Stimulated activated naive B cell treated with anti-CD40 and anti-IgM and Interleukin-4, amounts not matched to agents 10 μg/mL and 1 μg/mL and 100 μg/mL, for 72 hours (primary cell): Measurements from ENCODE around the gene NFX1.
"Not testable (repeated sequence)": the region's sequence is repeated elsewhere in the genome, so short reads cannot be mapped to it uniquely, and the experiment has no call there.

ENCODE experiments used
- ATAC-seq, 2 donors: fragments of 150-1000 bp; cut with Tn5 transposase; replicated peaks; 2 replicates each; pipeline ENCODE4 v1.10.0; 2021; ENCODE audit warnings: moderate library complexity in 1 of 2
- DNase-seq: peaks from one replicate; pipeline ENCODE4 v3.0.0; 2021
- H3K27ac Mint-ChIP-seq: one replicate; pipeline ENCODE4 v1.8.0; 2022; ENCODE audit warnings: mild to moderate bottlenecking, mixed read lengths
- H3K27me3 Mint-ChIP-seq, 2 donors: one replicate each; pipeline ENCODE4 v1.8.0; 2022; ENCODE audit warnings: mixed read lengths in 2 of 2
- H3K36me3 Mint-ChIP-seq, 2 donors: one replicate each; pipeline ENCODE4 v1.8.0; 2022; ENCODE audit warnings: mixed read lengths in 2 of 2, mild to moderate bottlenecking in 1 of 2
- H3K4me1 Mint-ChIP-seq, 2 donors: one replicate each; pipeline ENCODE4 v1.8.0; 2022; ENCODE audit warnings: mixed read lengths in 2 of 2, mild to moderate bottlenecking in 1 of 2
- H3K4me3 Mint-ChIP-seq, 2 donors: one replicate each; pipeline ENCODE4 v1.8.0; 2022; ENCODE audit warnings: mild to moderate bottlenecking in 2 of 2, mixed read lengths in 2 of 2, moderate library complexity in 1 of 2
- H3K9me3 Mint-ChIP-seq, 2 donors: one replicate each; pipeline ENCODE4 v1.8.0; 2022; ENCODE audit warnings: mixed read lengths in 2 of 2, mild to moderate bottlenecking in 1 of 2

Gene NFX1

DNA sequence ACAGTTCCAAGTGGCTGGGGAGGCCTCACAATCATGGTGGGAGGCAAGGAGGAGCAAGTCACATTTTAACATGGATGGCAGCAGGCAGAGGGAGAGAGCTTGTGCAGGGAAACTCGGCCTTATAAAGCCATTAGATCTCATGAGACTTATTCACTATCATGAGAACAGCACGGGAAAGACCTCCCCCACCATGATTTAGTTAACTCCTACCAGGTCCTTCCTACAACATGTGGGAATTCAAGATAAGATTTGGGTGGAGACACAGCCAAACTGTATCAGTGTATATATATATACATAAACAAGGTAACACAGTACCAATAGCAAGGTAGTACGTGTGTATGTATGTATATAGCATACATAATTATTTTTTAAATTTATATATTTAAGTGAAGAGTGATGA lies 50.9 kb downstream of the NFX1 start:
- H3K27ac Mint-ChIP-seq, result no peak overlapping the region
- H3K4me3 Mint-ChIP-seq, result no peak overlapping the region
- no peak for DNase-seq
- ATAC-seq, result no peak
- peaks cover 45 to 48% of the 10 kb centered on the region in 2 donors for H3K36me3 Mint-ChIP-seq
- no peaks in the 10 kb centered on the region for H3K4me1 Mint-ChIP-seq
- peaks cover 8 to 10% of the 10 kb centered on the region in 2 donors for H3K9me3 Mint-ChIP-seq
- H3K27me3 Mint-ChIP-seq, result no peaks in the 10 kb centered on the region

DNA sequence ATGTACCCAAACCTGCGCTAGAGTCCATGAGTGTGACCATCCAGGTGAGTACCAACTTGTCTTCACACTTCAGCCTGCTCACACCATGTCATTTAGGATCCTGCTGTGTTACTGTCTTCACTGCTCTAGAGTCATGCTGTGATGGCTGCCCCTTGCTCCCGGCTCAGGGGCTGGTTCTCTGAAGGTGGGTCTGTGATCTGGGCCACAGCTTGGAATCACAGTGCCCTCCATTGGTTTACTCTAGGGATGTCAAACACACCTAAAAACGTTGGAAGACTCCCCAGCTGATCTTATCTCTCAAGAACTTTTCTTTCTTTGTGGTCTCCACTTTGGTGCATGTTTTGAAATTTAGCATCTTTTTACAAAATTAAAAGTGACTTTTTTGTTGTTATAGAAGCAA lies 53.8 kb downstream of the NFX1 start:
- DNase-seq (no peak), ATAC-seq (no peak)
- H3K4me1 Mint-ChIP-seq, result no peaks in the 10 kb centered on the region
- peaks cover 7 to 8% of the 10 kb centered on the region in 2 donors for H3K9me3 Mint-ChIP-seq
- no peak overlapping the region for H3K27ac Mint-ChIP-seq
- no peak overlapping the region for H3K4me3 Mint-ChIP-seq
- no peaks in the 10 kb centered on the region for H3K27me3 Mint-ChIP-seq
- H3K36me3 Mint-ChIP-seq, result peaks cover 52 to 68% of the 10 kb centered on the region in 2 donors

DNA sequence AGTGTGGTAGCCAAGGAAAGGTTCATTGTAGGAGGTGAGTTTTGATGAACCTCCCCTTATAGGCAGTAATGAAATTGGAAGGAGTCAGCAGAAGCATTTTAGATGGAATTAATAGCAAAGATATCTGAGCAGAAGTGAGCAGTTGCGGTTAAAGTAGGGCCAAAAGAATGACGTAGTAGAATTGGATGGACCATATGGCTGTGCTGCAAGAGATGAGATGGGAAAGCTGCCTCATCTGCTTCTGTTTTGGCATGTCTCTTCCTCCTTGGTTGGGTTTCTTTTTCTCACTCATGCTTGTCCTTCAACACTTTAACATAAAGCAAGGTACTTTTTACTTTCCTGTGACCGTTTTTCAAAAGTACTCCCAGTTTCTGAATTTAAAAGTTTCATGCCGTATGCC lies 56.2 kb downstream of the NFX1 start:
- no peak overlapping the region for H3K4me3 Mint-ChIP-seq
- no peak overlapping the region for H3K27ac Mint-ChIP-seq
- peaks cover 40 to 52% of the 10 kb centered on the region in 2 donors for H3K36me3 Mint-ChIP-seq
- ATAC-seq (no peak), DNase-seq (no peak)
- no peaks in the 10 kb centered on the region for H3K9me3 Mint-ChIP-seq
- no peaks in the 10 kb centered on the region for H3K4me1 Mint-ChIP-seq
- no peaks in the 10 kb centered on the region for H3K27me3 Mint-ChIP-seq

DNA sequence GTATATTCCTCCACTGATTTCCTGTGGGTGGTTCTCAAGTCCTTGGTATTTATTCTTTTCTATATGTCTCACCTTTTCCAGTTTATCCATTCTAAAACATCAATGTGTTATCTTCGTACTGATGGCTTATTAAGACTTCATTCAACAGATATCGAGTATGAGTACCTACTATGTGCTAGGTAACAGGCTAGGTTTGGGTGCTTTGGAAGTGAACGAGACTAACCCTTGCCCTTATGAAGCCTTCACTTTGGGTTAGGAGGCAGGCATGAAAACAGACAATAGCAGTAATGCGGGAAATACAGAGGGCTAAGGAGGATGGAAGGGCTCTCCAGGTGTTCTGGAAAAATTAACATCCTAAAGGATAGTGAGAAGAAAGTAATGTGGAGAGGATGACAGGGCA lies 58.7 kb downstream of the NFX1 start:
- Mint-ChIP-seq H3K4me3 (no peak overlapping the region), H3K4me1 (peaks cover 0 to 2% of the 10 kb centered on the region in 2 donors), H3K9me3 (no peaks in the 10 kb centered on the region), H3K27me3 (no peaks in the 10 kb centered on the region), H3K27ac (peak overlapping the region; percentile 20), H3K36me3 (peaks cover 46 to 66% of the 10 kb centered on the region in 2 donors)
- ATAC-seq (no peak), DNase-seq (no peak)

DNA sequence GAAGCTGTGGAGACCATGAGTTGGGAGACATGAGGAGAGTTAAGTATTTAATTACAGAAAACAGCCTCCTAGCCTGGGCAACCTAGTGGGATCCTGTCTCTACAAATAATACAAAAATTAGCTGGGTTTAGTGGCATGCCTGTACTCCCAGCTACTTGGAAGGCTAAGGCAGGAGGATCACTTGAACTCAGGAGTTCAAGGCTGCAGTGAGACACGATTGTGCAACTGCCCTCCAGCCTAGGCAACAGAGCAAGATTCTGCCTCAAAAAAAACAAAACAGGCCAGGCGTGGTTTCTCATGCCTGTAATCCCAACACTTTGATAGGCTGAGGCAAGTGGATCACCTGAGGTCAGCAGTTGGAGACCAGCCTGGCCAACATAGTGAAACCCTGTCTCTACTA lies 59.4 kb downstream of the NFX1 start:
- Mint-ChIP-seq H3K36me3 (peaks cover 50 to 68% of the 10 kb centered on the region in 2 donors), H3K9me3 (no peaks in the 10 kb centered on the region), H3K27ac (no peak overlapping the region), H3K4me1 (peaks cover 2 to 5% of the 10 kb centered on the region in 2 donors), H3K4me3 (no peak overlapping the region), H3K27me3 (no peaks in the 10 kb centered on the region)
- no peak for ATAC-seq
- DNase-seq, result no peak

DNA sequence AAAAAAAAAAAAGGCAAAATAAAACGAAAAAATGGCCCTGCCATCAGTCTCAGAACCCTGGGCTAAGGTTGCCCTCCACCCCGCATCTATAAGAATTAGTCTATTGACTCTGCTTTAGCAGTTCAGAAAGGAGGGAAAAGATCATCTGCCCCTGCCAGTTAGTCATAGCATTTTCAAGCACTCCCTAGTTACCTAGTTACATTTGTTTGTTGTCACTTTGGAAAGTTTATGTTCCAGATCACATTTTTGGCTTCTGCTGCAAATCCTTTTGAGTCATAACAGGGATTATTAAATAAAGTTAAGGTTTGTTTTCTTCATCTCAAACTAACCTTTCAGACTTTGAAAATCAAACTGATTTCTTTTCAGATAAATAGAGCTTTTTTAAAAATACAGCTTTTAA lies 60.0 kb downstream of the NFX1 start:
- peaks cover 2 to 5% of the 10 kb centered on the region in 2 donors for H3K4me1 Mint-ChIP-seq
- no peak overlapping the region for H3K4me3 Mint-ChIP-seq
- no peaks in the 10 kb centered on the region for H3K27me3 Mint-ChIP-seq
- H3K36me3 Mint-ChIP-seq, result peaks cover 53 to 69% of the 10 kb centered on the region in 2 donors
- no peak overlapping the region for H3K27ac Mint-ChIP-seq
- ATAC-seq, result no peak
- DNase-seq, result no peak
- H3K9me3 Mint-ChIP-seq, result no peaks in the 10 kb centered on the region

DNA sequence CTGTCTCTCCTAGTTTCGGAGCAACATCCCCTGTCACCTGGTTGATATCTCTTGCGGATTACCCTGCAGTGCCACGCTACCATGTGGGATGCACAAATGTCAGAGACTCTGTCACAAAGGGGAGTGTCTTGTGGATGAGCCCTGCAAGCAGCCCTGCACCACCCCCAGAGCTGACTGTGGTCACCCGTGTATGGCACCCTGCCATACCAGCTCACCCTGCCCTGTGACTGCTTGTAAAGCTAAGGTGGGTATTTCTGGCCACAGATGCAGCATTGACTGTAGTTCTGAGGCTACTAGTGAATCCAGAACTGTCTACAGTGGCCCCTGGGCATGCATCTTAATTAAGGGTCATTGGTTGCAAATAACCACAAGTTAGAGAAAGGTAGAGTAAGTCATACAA lies 61.2 kb downstream of the NFX1 start:
- H3K27ac Mint-ChIP-seq, result no peak overlapping the region
- H3K4me3 Mint-ChIP-seq, result no peak overlapping the region
- no peaks in the 10 kb centered on the region for H3K9me3 Mint-ChIP-seq
- peaks cover 2 to 5% of the 10 kb centered on the region in 2 donors for H3K4me1 Mint-ChIP-seq
- ATAC-seq, result no peak
- no peaks in the 10 kb centered on the region for H3K27me3 Mint-ChIP-seq
- peaks cover 57 to 72% of the 10 kb centered on the region in 2 donors for H3K36me3 Mint-ChIP-seq
- DNase-seq, result no peak

DNA sequence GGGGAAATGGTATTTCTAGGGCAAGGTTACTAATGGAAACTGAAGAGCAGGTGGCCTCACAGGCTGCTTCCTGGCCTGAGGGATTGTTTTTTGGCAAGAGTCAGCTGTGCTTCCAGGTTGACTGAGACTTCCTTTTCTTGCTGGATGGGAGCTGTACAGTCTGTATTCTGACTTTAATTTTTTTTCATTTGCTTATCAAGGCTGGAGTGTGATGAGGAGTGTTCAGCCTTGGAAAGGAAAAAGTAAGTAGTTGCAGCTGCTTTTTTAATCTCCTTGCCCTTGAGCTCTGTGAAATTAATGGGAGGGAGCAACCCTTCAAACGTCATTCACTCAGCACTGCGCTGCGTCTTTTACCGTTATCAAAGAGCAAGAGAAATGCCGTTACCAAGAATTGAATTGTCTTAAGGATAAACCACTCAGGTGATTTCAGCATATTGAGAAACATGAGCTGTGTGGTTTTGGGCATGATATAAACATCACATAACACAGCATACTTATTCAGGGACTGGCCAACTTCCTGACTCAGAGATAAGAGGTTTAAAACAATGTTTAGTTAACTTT lies 64.4 kb downstream of the NFX1 start:
- H3K27ac Mint-ChIP-seq, result no peak overlapping the region
- no peak overlapping the region for H3K4me3 Mint-ChIP-seq
- peaks cover 40 to 49% of the 10 kb centered on the region in 2 donors for H3K36me3 Mint-ChIP-seq
- peaks cover 2 to 5% of the 10 kb centered on the region in 2 donors for H3K4me1 Mint-ChIP-seq
- DNase-seq (no peak), ATAC-seq (no peak)
- H3K27me3 Mint-ChIP-seq, result no peaks in the 10 kb centered on the region
- H3K9me3 Mint-ChIP-seq, result no peaks in the 10 kb centered on the region

DNA sequence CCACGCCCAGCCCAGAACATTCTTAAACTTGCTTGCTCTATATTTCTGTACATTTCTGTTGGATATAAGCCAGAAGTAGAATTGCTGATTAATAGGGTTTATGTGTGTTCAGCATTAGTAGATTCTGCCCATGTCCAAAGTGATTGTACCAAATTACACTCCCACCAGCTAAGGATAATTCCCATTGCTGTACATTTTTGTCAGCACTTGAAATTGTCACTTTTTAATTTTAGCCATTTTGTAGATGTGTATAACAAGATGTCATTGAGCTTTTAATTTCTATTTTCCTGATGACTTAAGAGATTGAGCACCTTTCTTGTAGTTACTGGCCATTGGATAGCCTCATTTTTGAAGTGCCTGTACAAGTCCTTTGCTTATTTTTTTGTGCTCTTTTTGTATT lies 65.6 kb downstream of the NFX1 start:
- H3K36me3 Mint-ChIP-seq, result peaks cover 42 to 52% of the 10 kb centered on the region in 2 donors
- no peak overlapping the region for H3K27ac Mint-ChIP-seq
- H3K4me1 Mint-ChIP-seq, result peaks cover 2 to 5% of the 10 kb centered on the region in 2 donors
- H3K9me3 Mint-ChIP-seq, result no peaks in the 10 kb centered on the region
- H3K27me3 Mint-ChIP-seq, result no peaks in the 10 kb centered on the region
- no peak for DNase-seq
- no peak for ATAC-seq
- no peak overlapping the region for H3K4me3 Mint-ChIP-seq

DNA sequence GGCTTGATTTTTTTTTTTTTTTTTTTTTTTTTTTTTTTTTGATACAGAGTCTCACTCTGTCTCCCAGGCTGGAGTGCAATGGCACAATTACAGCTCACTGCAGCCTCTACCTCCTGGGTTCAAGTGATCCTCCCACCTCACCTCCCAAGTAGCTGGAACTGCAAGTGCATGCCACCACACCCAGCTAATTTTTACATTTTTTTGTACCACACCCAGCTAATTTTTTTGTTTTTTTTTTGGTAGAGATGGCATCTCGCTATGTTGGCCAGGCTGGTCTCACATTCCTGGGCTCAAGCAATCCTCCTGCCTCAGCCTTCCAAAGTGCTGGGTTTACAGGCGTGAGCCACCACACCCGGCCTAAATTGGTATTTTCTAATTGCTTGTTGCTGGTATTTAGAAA lies 68.3 kb downstream of the NFX1 start:
- H3K27me3 Mint-ChIP-seq, DNase-seq, ATAC-seq, H3K9me3 Mint-ChIP-seq, H3K4me1 Mint-ChIP-seq, H3K4me3 Mint-ChIP-seq, H3K27ac Mint-ChIP-seq: not testable (repeated sequence)
- H3K36me3 Mint-ChIP-seq, result peaks cover 35 to 46% of the 10 kb centered on the region in 2 donors

DNA sequence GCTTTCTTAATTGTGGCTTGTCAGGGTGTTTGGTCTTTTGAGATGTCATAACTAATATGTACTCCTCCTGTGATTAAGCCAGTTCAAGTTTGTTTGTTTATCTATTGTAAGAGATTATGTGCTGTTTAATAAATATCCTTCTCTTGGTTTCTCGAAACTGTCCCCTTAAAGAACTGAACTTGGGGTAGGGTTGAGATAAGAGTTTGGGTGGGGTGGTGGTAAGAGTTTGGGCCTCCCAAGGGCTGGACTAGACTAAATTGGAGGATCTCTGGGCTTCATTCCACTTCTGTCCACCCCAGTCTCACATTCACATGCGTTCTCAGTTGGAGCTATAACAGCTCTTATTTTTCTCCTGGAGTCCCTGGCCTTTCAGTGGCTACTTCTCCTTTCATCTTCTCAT lies 73.8 kb downstream of the NFX1 start:
- DNase-seq (no peak), ATAC-seq (no peak)
- H3K4me1 Mint-ChIP-seq, result no peaks in the 10 kb centered on the region
- peaks cover 29 to 54% of the 10 kb centered on the region in 2 donors for H3K36me3 Mint-ChIP-seq
- no peaks in the 10 kb centered on the region for H3K27me3 Mint-ChIP-seq
- H3K9me3 Mint-ChIP-seq, result no peaks in the 10 kb centered on the region
- H3K4me3 Mint-ChIP-seq, result no peak overlapping the region
- no peak overlapping the region for H3K27ac Mint-ChIP-seq

DNA sequence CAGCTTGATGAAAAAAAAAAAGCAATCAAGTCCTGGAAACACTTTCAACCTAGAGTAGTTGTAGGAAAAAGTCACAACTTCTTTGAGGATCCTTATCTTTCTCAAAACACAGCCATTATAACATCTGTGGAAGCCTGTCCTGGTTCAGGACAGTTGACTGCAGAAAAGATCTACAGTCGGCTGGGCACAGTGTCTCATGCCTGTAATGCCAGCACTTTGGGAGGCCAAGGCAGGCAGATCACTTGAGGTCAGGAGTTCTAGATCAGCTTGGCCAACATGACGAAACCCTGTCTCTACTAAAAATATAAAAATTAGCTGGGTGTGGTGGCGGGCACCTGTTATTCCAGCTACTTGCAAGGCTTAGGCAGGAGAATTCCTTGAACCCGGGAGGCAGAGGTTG lies 74.5 kb downstream of the NFX1 start:
- not testable (repeated sequence) for DNase-seq, H3K4me1 Mint-ChIP-seq, H3K27ac Mint-ChIP-seq, ATAC-seq, H3K27me3 Mint-ChIP-seq, H3K4me3 Mint-ChIP-seq, H3K9me3 Mint-ChIP-seq
- peaks cover 32 to 58% of the 10 kb centered on the region in 2 donors for H3K36me3 Mint-ChIP-seq

DNA sequence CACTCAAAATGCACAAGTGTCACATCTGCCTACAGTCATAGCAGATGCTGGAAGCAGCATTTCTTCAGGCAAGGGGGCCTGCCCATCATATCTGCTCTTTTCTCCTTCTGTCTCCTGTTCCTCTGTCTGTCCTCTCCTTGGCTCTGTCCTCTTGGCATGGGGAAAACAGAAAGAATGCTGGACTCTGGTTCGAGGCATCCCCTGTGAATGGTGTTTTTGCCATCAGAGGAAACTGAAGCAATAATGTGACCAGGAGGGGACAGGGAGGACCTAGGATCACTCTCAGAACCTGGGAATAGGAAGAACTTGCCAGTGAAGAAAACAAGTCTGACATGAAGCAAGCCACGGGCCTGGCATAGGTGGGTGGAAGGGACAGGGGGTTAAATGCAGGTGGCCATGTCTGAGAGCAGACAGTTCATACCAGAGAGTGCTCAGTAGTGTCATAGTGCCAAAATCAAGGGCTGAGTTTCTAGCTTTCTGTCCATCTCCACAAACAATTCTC lies 76.7 kb downstream of the NFX1 start:
- ATAC-seq (no peak), DNase-seq (no peak)
- Mint-ChIP-seq H3K27me3 (no peaks in the 10 kb centered on the region), H3K4me3 (no peak overlapping the region), H3K27ac (no peak overlapping the region), H3K36me3 (peaks cover 30 to 67% of the 10 kb centered on the region in 2 donors), H3K9me3 (no peaks in the 10 kb centered on the region), H3K4me1 (peaks cover 0 to 2% of the 10 kb centered on the region in 2 donors)

DNA sequence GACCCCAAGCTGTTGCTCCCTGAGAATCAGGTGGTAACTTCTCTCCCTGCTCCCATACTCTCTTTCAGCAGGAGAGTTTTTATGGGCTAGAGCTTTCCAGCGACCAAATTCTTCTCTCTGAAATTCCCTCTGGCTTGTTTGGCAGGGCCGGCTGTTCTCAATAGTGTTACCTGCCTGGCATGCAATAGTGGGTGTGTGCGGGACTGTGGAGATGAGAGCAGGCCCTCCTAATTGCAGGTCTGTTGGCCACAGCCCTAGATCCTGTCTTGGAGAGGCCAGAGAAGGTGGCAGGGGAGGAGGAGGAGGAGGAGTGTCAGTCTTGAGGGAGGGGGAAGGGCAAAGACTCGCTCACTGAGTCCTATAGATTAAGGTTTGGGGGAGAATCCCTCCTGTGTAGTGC lies 82.6 kb downstream of the NFX1 start:
- Mint-ChIP-seq H3K36me3 (peaks cover 9 to 45% of the 10 kb centered on the region in 2 donors), H3K4me1 (peaks cover 7 to 9% of the 10 kb centered on the region in 2 donors), H3K27ac (peak overlapping the region; percentile 38), H3K4me3 (no peak overlapping the region), H3K9me3 (no peaks in the 10 kb centered on the region), H3K27me3 (no peaks in the 10 kb centered on the region)
- ATAC-seq (no peak), DNase-seq (no peak)

DNA sequence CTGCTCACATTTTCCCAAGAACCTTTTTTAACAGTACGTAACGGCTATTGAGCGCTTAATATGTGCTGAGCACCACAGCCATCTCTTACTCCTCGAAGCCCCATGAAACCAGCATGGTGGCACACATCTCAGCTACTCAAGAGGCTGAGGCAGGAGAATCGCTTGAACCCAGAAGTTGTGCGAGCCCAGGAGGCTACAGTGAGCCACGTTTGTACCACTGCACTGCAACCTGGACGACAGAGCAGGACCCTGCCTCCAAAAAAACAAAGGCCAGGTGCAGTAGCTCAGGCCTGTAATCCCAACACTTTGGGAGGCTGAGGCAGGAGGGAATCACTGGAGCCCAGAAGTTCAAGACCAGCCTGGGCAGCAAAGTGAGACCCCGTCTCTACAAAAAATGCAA lies 83.9 kb downstream of the NFX1 start:
- H3K27me3 Mint-ChIP-seq, result no peaks in the 10 kb centered on the region
- no peak overlapping the region for H3K27ac Mint-ChIP-seq
- H3K4me3 Mint-ChIP-seq, result no peak overlapping the region
- H3K36me3 Mint-ChIP-seq, result peaks cover 10 to 41% of the 10 kb centered on the region in 2 donors
- DNase-seq, result no peak
- H3K9me3 Mint-ChIP-seq, result no peaks in the 10 kb centered on the region
- ATAC-seq, result no peak
- peaks cover 7 to 9% of the 10 kb centered on the region in 2 donors for H3K4me1 Mint-ChIP-seq
